ENCODE data around the gene FAM118B. TPM values are rescaled to one million over a fixed set of nuclear protein-coding genes. Genes with fewer than 3 reads are reported as not detected.

The FAM118B gene
- total and polyA plus RNA-seq, 2 of the 8 experiments (the other 6 are each of a cell fraction or from before 2014, with no cell fraction given) = 25.3 to 48.3 TPM

GRCh38 chr11:126189109-126189929, 22.3 kb upstream of the FAM118B start:
- Histone ChIP-seq H2BK5ac (ENCODE audit: low read depth, low read length) (no peak overlapping the region; the same call in 1 of the 2 replicates), H3K4me3 (ENCODE audit: extremely low read depth in 1 of 4, insufficient read depth in 2 of 4, low read depth in 3 of 4, low read length in 4 of 4) (no peak overlapping the region), H3K56ac (replicated peaks; ENCODE audit: insufficient read length, low read depth, low read length) (no peak overlapping the region), H2BK20ac (ENCODE audit: low read length) (no peak overlapping the region), H2BK12ac (ENCODE audit: low read depth, low read length) (no peak overlapping the region), H3K79me1 (ENCODE audit: low read depth, low read length) (no peaks in the 10 kb centered on the region; the same call in 1 of the 2 replicates), H3K4me2 (ENCODE audit: insufficient read depth in 1 of 2, low read depth in 2 of 2, low read length in 2 of 2) (no peak overlapping the region), H3K18ac (ENCODE audit: extremely low read depth, low read length) (no peak overlapping the region), H3K23ac (ENCODE audit: insufficient read length) (no peak overlapping the region), H3K9ac (replicated peaks in 1 of 4; ENCODE audit: extremely low read depth in 1 of 4, low read depth in 3 of 4, low read length in 3 of 4) (no peak overlapping the region), H3K27ac (ENCODE audit: low read depth, low read length) (no peak overlapping the region), H3K23me2 (ENCODE audit: low read depth, low read length) (no peaks in the 10 kb centered on the region), H2BK120ac (replicated peaks; ENCODE audit: low read depth, low read length) (no peak overlapping the region), H3K14ac (ENCODE audit: insufficient read length) (no peak overlapping the region), H4K8ac (ENCODE audit: extremely low read depth, insufficient read depth, low read length) (no peak overlapping the region; the same call in 1 of the 2 replicates), H2AFZ (ENCODE audit: low read length) (no peak overlapping the region), H4K20me1 (replicated peaks in 1 of 2; ENCODE audit: control insufficient read depth in 1 of 2, insufficient read depth in 2 of 2, low read length in 2 of 2) (peaks cover 0 to 6% of the 10 kb centered on the region in 2 experiments), H3K9me3 (ENCODE audit: insufficient read depth in 2 of 2, low read depth in 1 of 2, low read length in 1 of 2) (no peaks in the 10 kb centered on the region), H2AK5ac (ENCODE audit: low read depth, low read length) (no peak overlapping the region), H4K91ac (replicated peaks; ENCODE audit: insufficient read length, low read length) (no peak overlapping the region), H3K27me3 (replicated peaks in 1 of 4; ENCODE audit: control insufficient read depth in 3 of 4, extremely low read depth in 1 of 4, insufficient read depth in 3 of 4, low read length in 3 of 4) (no peaks in the 10 kb centered on the region), H2BK15ac (ENCODE audit: low read length) (no peak overlapping the region), H3K4ac (replicated peaks; ENCODE audit: insufficient read length, low read depth, low read length) (no peak overlapping the region), H3K36me3 (ENCODE audit: control insufficient read depth in 2 of 4, insufficient read depth in 4 of 4, low read length in 3 of 4) (peaks cover 3 to 14% (median 5%) of the 10 kb centered on the region in 4 experiments; a peak in 4 of 8 replicates), H3K79me2 (ENCODE audit: control insufficient read depth in 1 of 2, insufficient read depth in 2 of 2, low read length in 2 of 2) (no peaks in the 10 kb centered on the region), H3K4me1 (replicated peaks in 1 of 4; ENCODE audit: control insufficient read depth in 3 of 4, insufficient read depth in 4 of 4, low read length in 3 of 4) (peaks cover 0 to 2% (median 0%) of the 10 kb centered on the region in 4 experiments; a peak in 1 of 7 replicates), H4K5ac (ENCODE audit: insufficient read length, low read depth, low read length) (no peak overlapping the region)
- ChIA-PET CTCF (ENCODE audit: partially characterized antibody) (interaction anchor here (0.6 to 12.5 kb wide), 17 partner anchors 9 to 286 kb away, joined by 3 to 118 read pairs (median 4); partner anchors contain the start of genes CDON and PUS3), POLR2A (ENCODE audit: partially characterized antibody) (interaction anchor here (1.2 to 1.4 kb wide), 2 partner anchors 22 to 264 kb away, joined by 3 read pairs; partner anchors contain the start of genes FAM118B and RPUSD4)
- 86% methylated on average over 19 of the region's 22 CpGs; no CpG with 5 or more reads in 1 of the 2 experiments for WGBS, 2 experiments (ENCODE audit: extremely low coverage in 1 of 2, insufficient coverage in 1 of 2, insufficient read length in 1 of 2, insufficient replicate concordance in 2 of 2, low coverage in 1 of 2, low lambda C conversion rate in 2 of 2, missing lambda C conversion rate in 1 of 2)
- DNase-seq (ENCODE audit: low read depth in 1 of 2, low spot score in 2 of 2) (no peak), FAIRE-seq (no peak)
- TF ChIP-seq ASH2L (IDR thresholded peaks at IDR 0.05; ENCODE audit: low read length) = no peak
- TF ChIP-seq CHD1 (IDR thresholded peaks at IDR 0.05; ENCODE audit: low read depth, low read length) = no peak
- no peak for TF ChIP-seq TEAD4 (IDR thresholded peaks at IDR 0.05; ENCODE audit: low read depth, low read length)
- no peak for TF ChIP-seq TBP (IDR thresholded peaks at IDR 0.05; ENCODE audit: low read depth, low read length)
- TF ChIP-seq KDM5A (IDR thresholded peaks at IDR 0.05; ENCODE audit: low read length) = no peak
- TF ChIP-seq E2F6 (IDR thresholded peaks at IDR 0.05) = no peak
- TF ChIP-seq MAFK (IDR thresholded peaks at IDR 0.05; ENCODE audit: low read depth, low read length) = no peak
- TF ChIP-seq YY1 (IDR thresholded peaks at IDR 0.05; ENCODE audit: low read depth, low read length) = no peak
- TF ChIP-seq GABPA (IDR thresholded peaks at IDR 0.05; ENCODE audit: borderline replicate concordance, insufficient read depth, low read length) = no peak
- TF ChIP-seq CBX5 (IDR thresholded peaks at IDR 0.05; ENCODE audit: low read depth, low read length) = no peak
- no peak for TF ChIP-seq SAP30 (IDR thresholded peaks at IDR 0.05; ENCODE audit: insufficient read depth, insufficient replicate concordance, low read length)
- no peak for TF ChIP-seq TAF7 (optimal IDR thresholded peaks at IDR 0.05; ENCODE audit: borderline replicate concordance, low read depth, low read length)
